NCI-H446 treated with DMSO at 0.1 percent for 48 hours (cell line): ENCODE measurements around the gene LMO1.

Experiments used
- DNase-seq: peaks from one replicate; lab custom pipeline; 2025; lab: John Stamatoyannopoulos, UW

The LMO1 gene

GRCh38 chr11:8288166-8288772, 24.6 kb upstream of the LMO1 start:
- no peak for DNase-seq

- no peak for DNase-seq
These were observed 24.0 kb upstream of the LMO1 start for GRCh38 chr11:8287703-8288102.

GRCh38 chr11:8287297-8287696, 23.6 kb upstream of the LMO1 start:
- no peak for DNase-seq

- DNase-seq = no peak
These were observed 23.2 kb upstream of the LMO1 start for GRCh38 chr11:8286886-8287285.

DNA sequence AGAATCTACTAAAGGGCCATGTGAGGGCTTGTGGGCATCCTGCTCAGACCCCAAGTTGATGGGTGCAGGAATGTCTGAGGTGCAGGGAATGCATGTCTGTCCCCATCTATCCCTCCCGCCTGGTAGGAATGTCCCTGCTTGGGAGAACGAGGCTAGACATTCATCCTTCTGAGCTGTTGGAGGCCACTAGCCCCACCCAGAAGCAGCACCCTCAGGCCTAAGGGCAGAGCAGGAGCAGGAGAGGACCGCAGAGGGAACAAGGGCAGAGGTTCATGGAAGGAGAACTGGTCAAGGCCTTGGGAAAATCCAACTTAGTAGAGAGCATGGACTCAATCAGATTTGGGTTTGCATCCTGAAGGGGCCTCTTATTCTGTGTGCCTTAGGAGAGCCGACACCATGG, 22.1 kb upstream of the LMO1 start:
- DNase-seq = no peak

GRCh38 chr11:8285228-8285627, 21.6 kb upstream of the LMO1 start:
- no peak for DNase-seq

DNA sequence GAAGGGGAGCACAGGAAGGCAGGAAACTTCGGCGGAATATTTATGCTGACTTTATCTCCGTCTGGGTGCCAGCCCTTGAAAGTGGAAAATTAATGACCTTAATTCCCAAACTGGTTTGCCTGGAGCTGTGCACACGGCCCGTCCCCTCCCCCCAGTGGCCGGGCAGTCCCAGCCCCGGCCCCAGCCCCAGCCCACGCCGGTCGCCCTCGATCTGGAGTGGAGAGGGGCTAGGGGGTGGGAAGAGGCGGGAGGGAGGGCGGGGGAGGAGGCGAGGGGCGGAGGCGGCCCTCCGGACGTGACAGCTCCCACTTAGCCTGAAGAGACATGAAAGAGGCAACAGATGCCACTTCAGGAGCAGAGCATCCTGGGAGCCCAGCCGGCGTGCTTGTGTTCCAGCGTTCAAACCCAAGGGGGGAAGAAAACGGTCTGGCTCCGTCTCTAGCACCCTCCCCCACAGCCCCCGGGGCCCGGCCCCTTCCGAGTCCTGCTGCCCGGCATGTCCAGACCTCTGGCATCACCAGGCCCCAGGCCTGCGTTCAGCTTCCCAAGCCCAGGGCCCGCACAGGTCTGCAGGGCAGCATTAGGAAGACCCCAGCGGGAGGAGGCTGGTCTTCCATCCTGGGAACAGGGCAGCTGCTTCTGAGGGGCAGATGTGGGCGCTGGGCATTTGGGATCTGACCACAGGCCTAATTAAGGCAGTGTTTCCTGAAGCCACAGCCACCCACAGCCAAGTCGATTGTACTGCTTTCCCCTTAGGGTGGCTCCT, 20.0 kb upstream of the LMO1 start:
- no peak for DNase-seq

DNA sequence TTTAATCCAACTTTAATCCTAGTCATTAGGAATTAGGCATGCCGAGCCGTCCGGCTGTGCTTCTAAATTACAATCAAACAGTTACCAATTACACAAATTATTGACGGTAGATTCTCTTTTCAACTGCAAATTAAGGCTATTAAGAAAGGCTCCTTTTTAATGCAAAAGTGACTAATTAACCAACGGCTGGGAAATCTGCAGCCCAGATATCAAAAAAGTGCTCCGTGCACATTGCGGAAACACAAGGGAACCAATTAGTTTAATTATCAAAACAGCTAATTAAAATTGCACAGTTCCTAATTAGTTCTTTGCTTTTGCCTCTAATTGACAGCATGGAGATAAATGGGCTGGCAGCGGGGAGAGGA, 19.4 kb upstream of the LMO1 start:
- DNase-seq = no peak

DNA sequence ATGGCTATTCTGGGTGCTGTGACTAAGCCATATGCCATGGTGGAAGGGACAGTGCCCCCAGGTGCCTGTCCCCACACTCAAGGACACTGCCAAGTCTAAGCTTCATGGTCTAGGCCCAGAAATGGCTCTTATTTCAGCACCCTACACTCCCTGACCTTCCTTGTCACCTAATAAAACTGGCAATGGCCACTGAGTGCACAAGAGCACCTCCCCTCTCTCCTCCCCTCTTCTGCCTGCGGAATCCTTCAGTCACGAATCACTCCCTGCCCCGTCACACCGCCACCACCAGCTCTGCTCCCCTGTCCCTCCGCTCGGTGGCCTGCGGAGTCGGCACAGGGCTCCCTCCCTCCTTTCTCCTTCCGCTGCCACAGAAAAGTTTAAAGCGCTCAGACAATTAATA, 19.0 kb upstream of the LMO1 start:
- no peak for DNase-seq

DNA sequence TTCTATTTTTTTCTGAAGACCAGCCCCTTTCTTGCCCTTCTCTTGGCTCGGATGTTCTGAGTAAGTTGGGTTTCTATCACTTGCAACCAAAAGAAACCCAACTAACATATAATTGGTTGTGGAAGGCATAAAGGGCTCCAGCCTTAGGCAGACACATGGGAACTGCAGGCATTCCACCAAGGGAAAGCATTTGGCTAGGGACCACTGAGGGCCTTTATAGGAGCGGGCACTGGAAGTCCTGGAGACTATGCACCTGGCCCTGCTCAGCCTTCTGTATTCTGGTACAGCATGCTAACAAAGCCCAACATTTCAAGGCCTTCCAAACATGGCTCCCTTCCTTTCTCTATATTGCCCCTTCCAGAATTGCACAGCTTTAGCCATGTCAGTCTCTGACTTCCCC, 17.6 kb upstream of the LMO1 start:
- no peak for DNase-seq

DNA sequence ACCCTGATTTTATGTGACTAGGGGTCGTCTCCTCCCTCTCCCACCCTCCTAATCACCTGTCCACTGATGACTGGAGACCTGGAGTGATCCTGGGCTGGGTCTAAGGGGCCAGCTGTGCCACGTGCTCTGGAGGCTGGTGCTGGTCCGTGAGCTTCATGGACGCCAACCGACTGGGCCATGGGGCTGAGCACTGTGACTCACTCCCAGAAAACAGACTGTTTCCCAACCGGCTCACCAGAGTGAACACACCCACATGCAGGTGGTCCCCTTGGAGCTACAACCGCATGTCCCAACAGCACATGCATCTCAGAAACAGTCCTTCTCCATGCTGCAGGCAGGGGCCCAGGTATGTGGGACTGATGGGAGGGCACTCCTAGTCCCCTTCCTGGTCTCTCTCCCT, 14.0 kb upstream of the LMO1 start:
- no peak for DNase-seq

GRCh38 chr11:8276528-8276927, 12.8 kb upstream of the LMO1 start:
- DNase-seq = no peak

DNA sequence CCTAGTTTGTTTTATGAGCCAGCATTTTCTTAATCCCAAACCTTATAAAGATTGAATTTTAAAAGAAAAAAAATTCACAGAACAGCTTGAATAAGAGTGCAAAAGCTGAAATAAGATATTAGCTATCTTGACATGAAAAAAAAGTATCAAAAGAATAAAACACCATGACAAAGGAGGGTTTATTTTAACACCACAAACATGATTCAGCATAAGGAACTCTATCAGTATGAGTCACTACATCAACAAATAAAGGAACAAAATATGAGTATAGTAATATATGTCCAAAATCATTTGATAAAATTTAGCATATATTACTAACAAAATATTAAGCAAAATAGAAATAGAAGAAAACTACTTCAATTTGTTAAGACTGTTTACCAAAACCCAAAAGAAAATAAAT, 9.6 kb upstream of the LMO1 start:
- no peak for DNase-seq

DNA sequence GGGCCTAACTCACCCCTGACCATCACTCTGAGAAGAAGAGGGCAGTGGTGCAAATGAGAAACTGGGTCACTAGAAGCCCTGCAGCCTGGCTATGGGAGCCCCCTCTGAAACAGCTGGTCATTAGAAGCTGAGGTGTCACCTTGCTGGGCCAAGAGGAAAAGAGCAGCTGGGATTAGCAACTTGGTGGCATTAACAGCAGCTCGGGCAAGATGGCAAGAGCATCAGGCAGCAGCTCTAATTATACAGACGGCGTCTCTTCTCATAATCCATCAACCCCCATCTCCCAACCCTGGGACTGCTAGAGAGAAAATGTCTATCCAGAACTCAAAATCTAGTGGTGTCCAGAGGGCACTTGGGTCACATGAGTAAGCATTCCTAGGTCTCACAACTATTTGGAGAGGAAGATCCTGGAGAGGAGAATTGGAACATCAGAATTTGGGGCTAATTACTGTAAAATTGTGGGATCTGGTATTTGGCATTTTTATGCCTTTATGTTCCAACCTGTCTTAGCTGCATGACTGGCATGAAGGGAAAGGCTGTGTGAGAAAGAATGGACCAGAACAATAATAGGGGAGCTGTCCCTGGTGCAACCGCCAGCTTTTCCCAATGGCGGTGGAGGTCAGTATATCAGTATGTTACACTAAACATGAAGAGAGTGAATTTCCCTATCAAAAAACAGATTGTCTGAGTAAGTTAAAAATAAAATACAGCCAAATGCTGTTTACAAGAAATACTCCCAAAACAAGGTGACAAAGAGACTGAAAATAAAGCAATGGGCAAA, 7.6 kb upstream of the LMO1 start:
- DNase-seq = no peak

- no peak for DNase-seq
These were observed 6.0 kb upstream of the LMO1 start for GRCh38 chr11:8269636-8270035.

- DNase-seq = no peak
These were observed 5.1 kb upstream of the LMO1 start for GRCh38 chr11:8268530-8269400.

DNA sequence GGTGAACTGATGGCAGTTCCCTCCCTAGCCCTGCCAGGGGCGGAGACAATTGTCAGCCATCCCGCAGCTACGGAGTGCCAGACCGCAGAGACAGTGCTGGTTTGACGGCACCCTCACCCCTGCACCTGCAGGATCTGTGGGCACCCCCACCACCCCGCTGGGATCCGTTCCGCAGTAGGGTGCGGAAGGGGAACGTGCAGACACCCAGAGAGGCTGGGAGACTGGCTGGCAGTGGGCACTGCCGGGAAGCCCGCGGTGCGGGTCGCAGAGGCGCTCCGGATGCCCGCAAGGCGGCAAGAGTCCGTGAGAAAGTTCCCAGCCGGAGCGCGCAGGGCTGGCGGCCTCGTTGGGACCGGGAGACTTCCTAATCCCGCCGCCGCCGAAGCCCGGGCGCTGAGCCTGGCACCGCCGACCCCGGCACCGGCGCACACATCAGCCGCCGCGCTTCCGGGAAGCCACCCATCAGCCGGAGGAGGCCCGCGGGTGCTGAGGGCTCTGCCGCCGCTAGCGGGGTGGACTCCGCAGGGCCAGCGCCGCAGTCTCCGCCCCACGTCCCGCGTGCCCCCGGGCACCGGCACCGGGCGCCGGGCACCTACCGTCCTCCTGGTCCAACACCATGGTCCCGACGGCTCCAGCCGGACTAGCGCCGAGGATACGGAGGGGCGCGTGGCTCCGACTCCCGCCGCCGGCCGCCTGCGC, 4.3 kb upstream of the LMO1 start:
- DNase-seq = no peak

- no peak for DNase-seq
These were observed 3.6 kb upstream of the LMO1 start for GRCh38 chr11:8267280-8267679.

GRCh38 chr11:8266246-8267241, 2.9 kb upstream of the LMO1 start:
- DNase-seq = no peak

DNA sequence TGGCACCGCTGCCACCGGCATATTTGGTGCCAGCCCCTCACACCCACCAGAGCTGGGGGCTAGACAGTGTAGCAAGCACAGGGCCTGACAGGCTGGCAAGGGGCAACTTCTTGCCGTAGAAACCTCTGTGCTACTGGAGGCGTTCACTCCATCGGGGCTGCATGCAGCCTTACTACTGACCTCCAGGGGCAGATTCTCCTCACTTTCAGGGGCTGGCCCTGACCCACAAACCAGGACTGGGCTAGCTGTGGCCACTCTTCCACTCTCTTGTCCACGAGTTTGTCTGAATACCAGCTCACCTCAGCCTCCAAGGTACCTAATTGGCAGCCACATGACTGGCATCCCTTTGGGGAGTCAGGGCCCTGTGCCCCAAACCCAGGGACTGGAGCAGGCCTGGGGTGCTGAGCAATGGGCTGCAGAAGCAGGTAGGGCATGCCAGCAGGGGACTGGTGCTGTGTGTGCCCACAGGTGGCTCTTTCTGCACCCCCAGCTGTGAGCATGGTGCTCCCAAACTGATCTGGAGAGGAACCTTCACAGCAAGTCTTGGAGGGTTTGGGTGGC, 2.1 kb upstream of the LMO1 start:
- DNase-seq = no peak
